ENCODE results near the gene TRABD2A.

TRABD2A gene

GRCh38 chr2:84849271-84849952, 31.5 kb downstream of the TRABD2A start:
- no peak for DNase-seq

DNA sequence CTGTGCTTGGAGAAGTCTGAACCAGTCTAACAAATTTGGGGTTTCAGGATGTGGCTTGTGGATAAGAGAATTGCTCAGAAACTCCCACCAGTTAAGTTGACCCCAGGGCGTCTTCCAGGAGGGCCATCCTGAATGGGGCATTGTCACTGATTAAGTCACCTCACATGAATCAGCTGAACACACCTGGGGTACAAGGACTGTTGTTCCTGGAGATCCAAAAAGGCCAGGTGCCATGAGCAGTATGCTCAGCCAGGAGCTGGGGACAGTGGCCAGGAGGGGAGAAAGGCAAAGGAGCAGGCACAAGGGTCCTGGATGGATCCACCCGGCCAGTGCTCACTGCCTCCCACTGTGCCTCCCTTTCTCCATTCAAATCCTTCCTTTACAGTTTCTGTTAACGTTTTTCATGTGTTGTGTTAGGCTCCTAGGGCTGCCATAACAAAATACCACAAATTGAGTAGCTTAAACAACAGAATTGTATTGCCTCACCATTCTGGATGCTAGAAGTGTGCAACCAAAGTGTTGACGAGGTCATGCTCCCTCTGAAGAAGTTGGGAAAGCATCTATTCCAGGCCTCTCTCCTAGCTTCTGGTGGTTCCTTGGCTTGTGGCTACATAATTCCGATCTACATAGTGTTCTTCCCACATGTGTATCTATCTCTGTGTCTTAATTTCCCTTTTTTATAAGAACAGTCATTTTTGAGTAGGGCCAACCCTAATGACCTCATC, 33.4 kb downstream of the TRABD2A start:
- no peak for DNase-seq

DNA sequence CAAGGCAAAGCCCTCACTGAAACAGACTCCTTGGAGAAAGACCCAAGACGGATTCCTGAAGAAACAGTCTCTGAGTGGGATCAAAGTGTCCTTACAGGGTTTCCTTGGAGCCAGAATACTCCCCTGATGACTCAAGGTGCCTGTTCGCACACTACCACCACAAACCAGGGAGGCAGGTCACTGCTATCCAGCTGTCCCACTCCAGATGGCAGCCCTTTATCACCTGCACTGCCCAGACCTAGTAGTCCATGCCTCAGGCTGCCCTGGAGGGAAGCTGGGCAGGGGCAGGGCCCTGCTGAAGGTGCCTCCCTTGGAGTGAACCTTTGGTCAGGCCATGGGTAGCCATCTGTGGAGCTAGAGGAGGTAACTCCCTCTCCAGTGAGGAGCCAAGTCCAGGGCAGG, 34.1 kb downstream of the TRABD2A start:
- no peak for DNase-seq

DNA sequence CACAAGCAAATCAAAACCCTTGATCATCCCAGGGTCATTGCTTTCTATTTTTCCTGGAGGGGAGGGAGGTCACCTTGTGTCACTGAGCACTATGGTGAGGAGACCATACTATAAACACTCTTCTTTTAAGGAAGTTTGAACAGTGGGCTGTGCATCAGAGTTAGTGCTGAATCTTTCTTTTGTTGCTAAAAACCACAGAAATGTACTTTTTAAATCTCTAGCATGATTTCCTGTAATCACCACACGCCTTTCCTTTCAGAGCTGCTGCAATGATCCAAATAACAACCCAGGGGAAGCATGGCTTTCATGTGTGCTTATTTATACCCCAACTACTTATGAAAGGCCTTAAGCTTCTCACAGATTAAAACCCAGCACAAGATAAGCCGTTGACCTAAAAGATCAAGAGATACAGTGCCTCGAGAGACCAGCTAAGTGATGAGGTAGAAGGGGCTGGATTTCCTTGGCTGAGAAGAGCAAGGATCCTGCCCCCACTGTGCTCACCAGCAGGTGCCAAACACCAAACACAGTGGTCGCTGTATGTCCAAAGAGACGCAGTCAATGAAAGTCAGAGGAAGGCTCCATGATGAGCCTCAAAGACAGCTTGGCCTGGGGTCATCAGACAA, 34.7 kb downstream of the TRABD2A start:
- DNase-seq, result no peak

DNA sequence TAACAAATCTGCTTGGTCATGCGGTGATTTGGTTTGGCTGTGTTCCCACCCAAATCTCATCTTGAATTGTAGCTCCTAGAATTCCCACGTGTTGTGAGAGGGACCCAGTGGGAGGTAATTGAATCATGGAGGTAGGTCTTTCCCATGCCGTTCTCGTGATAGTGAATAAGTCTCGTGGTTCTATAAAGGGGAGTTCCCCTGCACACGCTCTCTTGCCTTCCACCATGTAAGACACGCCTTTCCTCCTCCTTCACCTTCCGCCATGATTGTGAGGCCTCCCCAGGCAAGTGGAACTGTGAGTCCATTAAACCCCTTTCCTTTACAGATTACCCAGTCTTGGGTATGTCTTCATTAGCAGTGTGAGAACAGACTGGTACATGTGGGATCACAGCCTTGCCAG, 36.7 kb downstream of the TRABD2A start:
- DNase-seq, result no peak

DNA sequence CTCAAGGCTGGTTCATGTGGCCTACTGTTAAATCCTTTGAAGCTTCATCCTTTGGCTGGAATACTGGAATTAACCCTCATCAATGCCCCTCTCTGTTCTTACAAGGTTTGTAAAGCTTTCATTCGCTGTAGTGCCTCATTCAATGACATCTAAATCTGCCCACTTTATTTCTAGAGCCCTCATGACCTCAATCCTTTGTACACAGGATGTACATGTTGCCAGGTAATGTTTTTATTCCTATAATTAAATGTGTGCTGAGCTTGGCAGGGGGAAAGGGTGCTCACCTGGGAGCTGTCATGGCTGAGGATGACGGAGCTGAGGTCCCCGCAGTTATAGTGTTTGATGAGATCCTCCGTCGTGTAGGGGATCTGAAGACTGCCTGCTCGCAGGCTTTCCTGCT, 39.3 kb downstream of the TRABD2A start:
- no peak for DNase-seq

GRCh38 chr2:84840306-84840705, 40.6 kb downstream of the TRABD2A start:
- no peak for DNase-seq

DNA sequence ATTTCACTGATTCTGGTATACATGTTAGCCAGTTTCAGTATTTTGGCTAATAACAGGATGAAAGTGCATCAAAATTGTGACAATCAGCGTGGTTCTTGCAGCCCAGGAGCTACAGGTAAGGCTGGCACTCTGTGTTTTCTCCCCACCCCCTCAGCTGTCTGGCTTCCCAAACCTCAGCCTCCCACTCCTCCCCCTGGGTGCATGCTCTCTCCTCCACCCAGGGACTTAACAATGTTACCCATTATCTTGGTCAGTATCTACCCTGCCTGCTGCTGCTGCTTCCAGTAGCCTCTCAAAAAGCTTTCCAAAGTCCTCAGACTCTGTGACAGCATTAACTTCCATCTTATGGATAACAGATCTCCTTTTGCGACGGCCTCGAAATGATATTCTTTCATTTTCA, 41.0 kb downstream of the TRABD2A start:
- DNase-seq, result no peak

DNA sequence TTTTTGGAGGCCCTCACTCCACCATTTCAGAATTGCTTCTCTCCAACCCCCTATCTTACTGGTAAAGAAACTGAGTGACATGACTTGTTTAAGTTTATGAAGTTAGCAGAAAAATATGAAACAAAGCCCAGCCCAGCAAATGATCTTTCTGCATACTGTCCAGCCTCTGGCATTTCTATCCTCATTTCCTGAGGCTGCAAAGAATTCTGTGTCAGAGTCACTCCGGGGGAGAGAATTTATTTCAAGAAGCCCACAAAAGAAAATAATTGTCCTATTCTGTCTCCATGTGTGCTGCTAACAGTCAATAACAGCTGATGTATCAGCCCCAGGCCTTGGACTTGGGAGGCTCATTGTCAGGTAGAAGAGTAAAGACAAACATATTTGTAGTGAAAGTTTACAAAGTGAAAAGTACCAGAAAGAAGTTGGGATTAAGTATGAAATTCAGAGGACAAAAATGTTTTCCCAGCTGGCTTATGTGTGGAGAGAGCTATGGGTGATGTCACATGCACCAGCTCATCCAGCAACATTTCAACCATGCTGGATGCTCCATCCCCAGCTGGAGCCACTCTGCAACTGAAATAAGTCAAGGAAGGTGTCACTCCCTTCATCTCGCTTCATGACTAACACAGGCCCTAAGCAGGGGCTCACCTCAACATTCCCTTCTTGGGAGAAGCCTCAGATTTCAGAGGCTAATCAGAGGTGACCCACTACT, 42.3 kb downstream of the TRABD2A start:
- no peak for DNase-seq

- DNase-seq, result no peak
Observed at GRCh38 chr2:84836215-84836614, 44.7 kb downstream of the TRABD2A start.

DNA sequence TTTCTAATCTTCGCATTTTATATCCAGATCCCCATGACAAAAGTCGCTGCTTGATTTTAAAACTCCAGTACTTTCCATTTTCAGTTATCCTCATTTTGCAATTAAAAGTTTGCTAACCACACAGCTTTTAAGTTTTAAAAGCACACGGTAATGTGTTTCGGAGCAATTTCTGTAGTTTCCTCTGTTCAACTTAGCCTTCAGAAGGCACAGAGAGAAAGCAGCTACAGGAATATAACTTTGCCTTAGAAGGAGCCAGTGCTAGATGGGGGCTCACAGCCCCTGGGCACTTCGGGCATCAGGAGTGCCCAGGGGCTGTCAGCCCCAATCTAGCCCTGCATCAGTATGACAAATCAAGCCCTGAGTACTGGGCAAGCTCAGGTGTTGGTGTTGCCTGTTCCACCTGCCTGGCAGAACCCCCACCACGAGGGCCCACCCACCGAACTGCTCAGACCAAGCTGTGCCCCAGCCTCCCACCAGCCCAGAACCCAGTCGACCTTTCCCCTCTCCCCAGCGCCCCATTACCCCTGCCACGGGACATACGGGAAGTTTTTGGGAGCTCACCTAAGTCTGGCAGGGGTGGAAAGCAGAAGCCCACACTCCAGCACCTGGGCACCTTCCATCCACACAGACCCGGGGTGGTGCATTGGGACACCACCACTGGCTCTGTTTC, 47.3 kb downstream of the TRABD2A start:
- no peak for DNase-seq

- DNase-seq, result no peak
Observed at GRCh38 chr2:84832772-84833461, 48.0 kb downstream of the TRABD2A start.

DNA sequence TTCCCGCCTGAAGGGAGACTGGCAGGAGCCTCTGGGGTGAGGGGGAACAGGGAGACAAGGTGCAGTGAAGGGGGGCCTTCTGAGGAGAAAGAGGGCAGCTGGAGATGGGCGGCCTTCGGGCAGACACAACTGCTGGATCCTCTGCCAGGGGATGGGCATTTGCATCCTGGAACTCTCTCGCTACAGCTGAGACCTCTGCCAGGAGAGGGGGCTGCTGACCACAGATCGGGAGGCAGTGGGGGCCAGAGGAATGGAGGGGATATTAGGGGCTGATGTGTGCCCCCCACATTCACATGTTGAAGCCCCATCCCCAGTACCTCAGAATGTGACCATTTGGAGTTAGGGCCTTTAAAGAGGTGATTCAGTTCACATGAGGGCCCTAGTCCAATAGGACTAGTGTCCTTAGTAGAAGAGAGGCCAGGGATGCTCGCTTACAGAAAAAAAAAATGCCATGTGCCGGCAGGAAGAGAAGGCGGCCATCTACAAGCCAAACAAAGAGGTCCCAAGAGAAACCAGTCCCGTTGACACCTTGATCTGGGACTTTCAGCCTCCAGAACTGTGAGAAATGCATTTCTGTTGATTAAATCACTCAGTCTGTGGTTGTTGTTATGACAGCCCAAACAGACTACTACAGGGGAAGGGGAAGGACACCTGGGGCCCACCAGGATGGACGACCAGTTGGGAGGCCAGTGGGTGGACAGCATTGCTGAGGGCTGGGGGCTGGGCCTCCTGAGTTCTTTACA, 50.0 kb downstream of the TRABD2A start:
- no peak for DNase-seq

DNA sequence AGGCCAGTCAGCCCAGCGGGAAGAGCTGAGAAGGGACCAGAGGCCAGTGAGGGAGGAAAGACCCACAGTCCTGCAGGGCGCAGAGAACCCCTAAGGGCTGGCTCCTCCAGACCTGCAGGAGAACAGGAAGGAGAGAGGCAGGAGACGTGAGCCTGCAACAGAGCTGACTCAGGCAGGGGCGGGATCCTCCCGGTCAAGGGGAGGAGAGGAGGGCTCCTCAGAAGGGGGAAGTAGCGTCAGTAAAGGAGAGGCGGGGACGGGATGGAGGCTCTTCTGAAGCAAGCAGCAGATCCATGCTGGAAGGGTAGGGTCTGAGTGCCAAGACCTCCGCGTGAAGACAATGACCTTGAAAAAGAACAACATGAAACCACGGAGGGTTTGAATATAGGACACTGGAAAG, 50.8 kb downstream of the TRABD2A start:
- no peak for DNase-seq

- no peak for DNase-seq
Observed at GRCh38 chr2:84829693-84830092, 51.2 kb downstream of the TRABD2A start.

DNA sequence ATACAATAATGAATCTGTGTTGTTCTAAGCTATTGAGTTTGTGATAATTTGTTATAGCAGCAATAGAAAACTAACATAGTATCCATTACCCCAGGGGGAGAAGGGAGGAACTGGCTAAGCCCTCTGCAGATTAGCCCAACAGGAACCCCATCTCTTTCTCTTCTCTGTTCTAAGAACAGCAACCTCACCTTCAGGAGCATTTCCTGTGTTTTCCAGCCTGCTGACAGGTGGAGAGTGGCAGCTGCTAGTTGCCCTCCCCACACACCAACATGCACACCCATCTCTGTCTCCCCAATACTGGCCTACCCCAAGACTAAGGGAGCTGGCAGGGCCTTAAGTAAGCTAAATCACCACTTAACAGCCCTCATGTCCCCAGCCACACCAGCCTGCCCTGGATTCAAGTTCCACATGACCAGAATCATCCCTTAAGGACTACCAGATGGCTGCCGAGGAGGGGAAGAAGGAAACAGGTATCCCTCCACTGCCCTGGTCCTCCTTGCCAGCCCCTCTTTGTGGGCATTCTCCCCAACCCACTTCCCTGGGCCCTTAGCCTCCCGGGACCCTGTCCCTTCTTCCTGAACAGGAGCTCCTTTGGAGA, 52.8 kb downstream of the TRABD2A start:
- DNase-seq, result no peak

GRCh38 chr2:84823788-84824187, 57.1 kb downstream of the TRABD2A start:
- DNase-seq, result no peak

DNA sequence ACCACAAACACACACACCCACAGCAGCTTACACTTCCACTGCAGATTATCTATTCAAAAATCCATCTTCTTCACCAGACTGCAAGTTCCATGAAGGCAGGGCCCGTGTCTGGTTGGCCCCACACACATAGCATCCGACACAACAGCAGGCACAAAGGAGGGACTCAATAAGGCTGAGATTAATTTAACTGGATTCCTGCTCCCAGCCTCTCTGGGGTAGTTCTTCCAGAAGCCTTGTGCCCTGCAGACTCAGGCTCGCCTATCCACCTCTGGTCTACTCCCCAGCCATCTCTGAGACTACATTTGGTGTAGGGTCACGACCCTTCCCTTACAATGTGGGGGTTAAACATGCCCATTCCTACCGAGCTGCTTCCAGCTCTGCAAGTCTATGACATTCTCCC, 57.7 kb downstream of the TRABD2A start:
- DNase-seq, result no peak

- no peak for DNase-seq
Observed at GRCh38 chr2:84821806-84822205, 59.1 kb downstream of the TRABD2A start.

GRCh38 chr2:84817239-84817655, 63.6 kb downstream of the TRABD2A start:
- no peak for DNase-seq

DNA sequence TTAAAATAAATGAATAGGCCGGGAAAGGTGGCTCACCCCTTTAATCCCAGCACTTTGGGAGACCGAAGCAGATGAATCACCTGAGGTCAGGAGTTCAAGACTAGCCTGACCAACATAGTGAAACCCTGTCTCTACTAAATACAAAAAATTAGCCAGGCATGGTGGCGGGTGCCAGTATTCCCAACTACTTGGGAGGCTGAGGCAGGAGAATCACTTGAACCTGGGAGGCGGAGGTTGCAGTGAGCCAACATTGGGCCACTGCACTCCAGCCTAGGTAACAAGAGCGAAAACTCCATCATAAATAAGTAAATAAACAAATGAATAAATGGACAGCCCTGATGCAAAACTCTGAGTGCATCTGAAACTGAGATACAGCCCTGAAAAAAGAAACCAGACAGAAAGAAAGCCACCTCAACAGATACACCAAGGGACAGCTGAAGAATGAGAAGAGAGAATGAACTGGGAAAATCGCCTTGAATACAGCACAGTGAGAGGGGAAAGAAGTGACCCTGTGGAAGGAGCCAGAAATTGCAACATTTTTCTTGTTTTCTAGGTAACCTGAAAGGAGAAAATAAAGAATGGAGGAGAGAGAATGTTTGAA, 64.4 kb downstream of the TRABD2A start:
- DNase-seq, result no peak
